ENCODE data around the gene CAMSAP1.
"Not testable (repeated sequence)": the region's sequence is repeated elsewhere in the genome, so short reads cannot be mapped to it uniquely, and the experiment has no call there.

Gene CAMSAP1

GRCh38 chr9:135921749-135922310, 14.5 kb upstream of the CAMSAP1 start:
- H3K4me3 ChIP-seq (replicated peaks; ENCODE audit: low read depth, low read length): no peak overlapping the region
- TF ChIP-seq CTCF (IDR thresholded peaks at IDR 0.05; ENCODE audit: low read depth, low read length, missing control alignments): no peak
- DNase-seq (ENCODE audit: extremely low read depth, low read depth): no peak

- no peak overlapping the region for H3K4me3 ChIP-seq (replicated peaks; ENCODE audit: low read depth, low read length)
- DNase-seq (ENCODE audit: extremely low read depth, low read depth): no peak
- no peak for TF ChIP-seq CTCF (IDR thresholded peaks at IDR 0.05; ENCODE audit: low read depth, low read length, missing control alignments)
Measured at GRCh38 chr9:135920973-135921585, 13.7 kb upstream of the CAMSAP1 start.

GRCh38 chr9:135920256-135920930, 13.0 kb upstream of the CAMSAP1 start:
- no peak overlapping the region for H3K4me3 ChIP-seq (replicated peaks; ENCODE audit: low read depth, low read length)
- no peak for TF ChIP-seq CTCF (IDR thresholded peaks at IDR 0.05; ENCODE audit: low read depth, low read length, missing control alignments)
- DNase-seq (ENCODE audit: extremely low read depth, low read depth): no peak

GRCh38 chr9:135919318-135919890, 12.1 kb upstream of the CAMSAP1 start:
- no peak for DNase-seq (ENCODE audit: extremely low read depth, low read depth)
- no peak overlapping the region for H3K4me3 ChIP-seq (replicated peaks; ENCODE audit: low read depth, low read length)
- no peak for TF ChIP-seq CTCF (IDR thresholded peaks at IDR 0.05; ENCODE audit: low read depth, low read length, missing control alignments)

- not testable (repeated sequence) for H3K4me3 ChIP-seq (replicated peaks; ENCODE audit: low read depth, low read length); DNase-seq (ENCODE audit: extremely low read depth, low read depth)
Measured at GRCh38 chr9:135916227-135916626, 8.9 kb upstream of the CAMSAP1 start.

GRCh38 chr9:135914921-135915320, 7.6 kb upstream of the CAMSAP1 start:
- no peak overlapping the region for H3K4me3 ChIP-seq (replicated peaks; ENCODE audit: low read depth, low read length)

GRCh38 chr9:135911233-135911632, 3.9 kb upstream of the CAMSAP1 start:
- not testable (repeated sequence) for DNase-seq (ENCODE audit: extremely low read depth, low read depth); H3K4me3 ChIP-seq (replicated peaks; ENCODE audit: low read depth, low read length)

More at GRCh38 chr9:135914921-135915320, 7.6 kb upstream of the CAMSAP1 start:
- no peak for TF ChIP-seq CTCF (IDR thresholded peaks at IDR 0.05; ENCODE audit: low read depth, low read length, missing control alignments)
- no peak for DNase-seq (ENCODE audit: extremely low read depth, low read depth)

Measured in HFF-Myc (cell line).